RWPE2 (cell line): Measurements from ENCODE around the gene IGFN1.

ENCODE experiments used
- ATAC-seq: fragments of 200-7000 bp; cut with Tn5 transposase; 3 replicates; pipeline ENCODE4 v1.9.1; 2021; ENCODE audit warnings: low read depth
- DNase-seq: peaks from one replicate; pipeline ENCODE4 v3.0.0-alpha.2; 2020; ENCODE audit warnings: low spot score
- H3K27ac ChIP-seq: fragments of 450-650 bp; 2 replicates; pipeline ENCODE4 v1.5.1; 2017; ENCODE audit warnings: mild to moderate bottlenecking; ENCODE audit not compliant: poor library complexity, severe bottlenecking
- H3K27me3 ChIP-seq: fragments of 250-450 bp; sonication (Bioruptor Pico); 2 replicates; pipeline ENCODE4 v1.5.1; 2021; ENCODE audit warnings: mild to moderate bottlenecking, moderate library complexity; ENCODE audit not compliant: insufficient read depth, poor library complexity, severe bottlenecking
- H3K36me3 ChIP-seq: fragments of 250-450 bp; sonication (Bioruptor Pico); 2 replicates; pipeline ENCODE4 v1.5.1; 2020; ENCODE audit warnings: low read depth, mild to moderate bottlenecking, moderate library complexity
- H3K4me1 ChIP-seq: fragments of 250-450 bp; sonication (Bioruptor Pico); 2 replicates; pipeline ENCODE4 v1.5.1; 2021; ENCODE audit warnings: mild to moderate bottlenecking, moderate library complexity; ENCODE audit not compliant: insufficient read depth, poor library complexity, severe bottlenecking
- H3K4me3 ChIP-seq: fragments of 250-450 bp; sonication (Bioruptor Pico); 2 replicates; pipeline ENCODE4 v1.5.1; 2021; ENCODE audit warnings: mild to moderate bottlenecking, moderate library complexity; ENCODE audit not compliant: severe bottlenecking
- H3K9me3 ChIP-seq: fragments of 250-450 bp; sonication (Bioruptor Pico); 2 replicates; pipeline ENCODE4 v1.5.1; 2021; ENCODE audit warnings: mild to moderate bottlenecking, moderate library complexity; ENCODE audit not compliant: severe bottlenecking
- CTCF ChIP-seq: fragments of 450-650 bp; IDR thresholded peaks from one replicate; pipeline ENCODE4 v1.5.1; 2017; ENCODE audit warnings: mild to moderate bottlenecking, moderate library complexity; ENCODE audit not compliant: poor library complexity, severe bottlenecking

The IGFN1 gene

GRCh38 chr1:201215531-201216357 lies 25.1 kb downstream of the IGFN1 start:
- Histone ChIP-seq H3K4me3 (no peak overlapping the region), H3K4me1 (no peaks in the 10 kb centered on the region), H3K36me3 (no peaks in the 10 kb centered on the region), H3K27me3 (no peaks in the 10 kb centered on the region), H3K9me3 (no peaks in the 10 kb centered on the region), H3K27ac (no peak overlapping the region)
- DNase-seq (no peak), ATAC-seq (no peak; the same call in 2 of the 3 replicates)
- no peak for TF ChIP-seq CTCF

DNA sequence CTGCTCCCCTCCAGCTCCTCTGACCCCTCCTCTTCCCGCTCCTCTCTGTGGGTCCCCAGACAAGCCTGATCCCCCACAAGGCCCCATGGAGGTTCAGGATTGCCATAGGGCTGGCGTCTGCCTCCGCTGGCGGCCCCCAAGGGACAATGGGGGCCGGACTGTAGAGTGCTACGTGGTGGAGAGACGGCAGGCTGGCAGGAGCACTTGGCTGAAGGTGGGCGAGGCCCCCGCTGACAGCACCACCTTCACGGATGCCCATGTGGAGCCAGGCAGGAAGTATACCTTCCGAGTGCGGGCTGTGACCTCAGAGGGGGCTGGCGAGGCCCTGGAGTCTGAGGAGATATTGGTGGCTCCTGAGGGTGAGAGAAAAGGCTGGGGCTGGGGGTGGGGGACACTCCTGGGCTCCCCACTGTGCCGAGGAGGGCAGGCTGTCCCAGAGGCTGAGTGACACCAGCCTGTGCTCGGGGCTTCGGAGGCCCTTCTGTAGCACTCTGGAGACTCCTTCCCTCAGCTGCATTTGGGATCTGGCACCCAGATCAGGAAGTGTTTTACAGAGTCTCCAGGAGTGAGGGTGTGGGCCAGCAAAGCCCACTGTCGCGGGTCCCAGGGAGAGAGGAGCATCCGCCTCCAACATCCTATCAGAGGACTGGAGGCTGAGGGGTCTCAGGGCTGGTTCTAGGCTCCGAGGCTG lies 25.9 kb downstream of the IGFN1 start:
- no peaks in the 10 kb centered on the region for H3K36me3 ChIP-seq
- H3K4me1 ChIP-seq = no peaks in the 10 kb centered on the region
- H3K27me3 ChIP-seq = no peaks in the 10 kb centered on the region
- no peak overlapping the region for H3K27ac ChIP-seq
- H3K9me3 ChIP-seq = no peaks in the 10 kb centered on the region
- no peak for DNase-seq
- no peak for TF ChIP-seq CTCF
- no peak overlapping the region for H3K4me3 ChIP-seq
- ATAC-seq = no peak

- no peaks in the 10 kb centered on the region for H3K9me3 ChIP-seq
- DNase-seq (no peak), ATAC-seq (no peak)
- H3K36me3 ChIP-seq = no peaks in the 10 kb centered on the region
- no peaks in the 10 kb centered on the region for H3K27me3 ChIP-seq
- H3K4me3 ChIP-seq = no peak overlapping the region
- H3K27ac ChIP-seq = no peak overlapping the region
- H3K4me1 ChIP-seq = no peaks in the 10 kb centered on the region
- no peak for TF ChIP-seq CTCF
These were observed 26.5 kb downstream of the IGFN1 start for GRCh38 chr1:201217146-201217545.

DNA sequence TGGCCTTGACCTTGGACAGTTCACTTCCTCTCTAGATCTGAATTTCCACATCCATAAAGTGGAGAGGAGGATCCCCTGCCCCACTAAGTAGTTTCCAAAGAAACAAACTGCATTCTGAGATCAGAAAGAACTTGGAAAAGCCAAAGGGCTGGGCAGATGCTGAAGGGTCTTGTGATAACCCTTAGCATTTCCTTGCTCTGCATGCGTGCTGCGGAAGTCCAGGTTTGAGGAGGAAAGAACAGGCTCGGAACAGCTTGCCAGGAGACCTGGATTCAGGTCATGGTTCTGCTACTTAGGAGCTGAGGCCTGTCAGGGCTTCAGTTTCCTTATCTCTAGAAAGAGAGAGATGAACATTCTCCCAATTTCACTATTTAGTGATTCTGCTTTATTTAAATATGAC lies 27.2 kb downstream of the IGFN1 start:
- ATAC-seq = no peak
- DNase-seq = no peak
- Histone ChIP-seq H3K9me3 (no peaks in the 10 kb centered on the region), H3K27me3 (no peaks in the 10 kb centered on the region), H3K27ac (no peak overlapping the region), H3K36me3 (no peaks in the 10 kb centered on the region), H3K4me1 (no peaks in the 10 kb centered on the region), H3K4me3 (no peak overlapping the region)
- no peak for TF ChIP-seq CTCF

DNA sequence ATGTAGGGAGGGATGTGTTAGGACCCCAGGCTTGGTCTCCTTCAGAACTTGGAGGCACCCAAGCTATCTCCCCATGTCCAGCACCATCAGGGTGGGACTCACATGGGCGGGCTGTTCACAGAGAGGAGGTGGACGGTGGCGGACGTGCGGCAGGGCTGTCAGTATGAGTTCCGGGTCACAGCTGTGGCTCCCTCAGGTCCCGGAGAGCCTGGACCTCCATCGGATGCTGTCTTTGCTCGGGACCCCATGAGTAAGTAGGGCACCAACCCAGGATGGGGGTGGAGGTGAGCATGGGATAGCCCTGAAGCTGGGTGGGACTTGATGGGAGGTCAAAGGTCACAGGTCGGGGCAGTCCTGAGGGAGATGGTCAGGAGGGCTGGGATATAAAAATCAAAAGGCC lies 27.8 kb downstream of the IGFN1 start:
- no peak overlapping the region for H3K27ac ChIP-seq
- DNase-seq (no peak), ATAC-seq (no peak)
- H3K4me1 ChIP-seq = no peaks in the 10 kb centered on the region
- no peaks in the 10 kb centered on the region for H3K27me3 ChIP-seq
- no peaks in the 10 kb centered on the region for H3K36me3 ChIP-seq
- TF ChIP-seq CTCF = no peak
- H3K9me3 ChIP-seq = no peaks in the 10 kb centered on the region
- H3K4me3 ChIP-seq = no peak overlapping the region
